ENCODE data around the gene POC1A.

DNA sequence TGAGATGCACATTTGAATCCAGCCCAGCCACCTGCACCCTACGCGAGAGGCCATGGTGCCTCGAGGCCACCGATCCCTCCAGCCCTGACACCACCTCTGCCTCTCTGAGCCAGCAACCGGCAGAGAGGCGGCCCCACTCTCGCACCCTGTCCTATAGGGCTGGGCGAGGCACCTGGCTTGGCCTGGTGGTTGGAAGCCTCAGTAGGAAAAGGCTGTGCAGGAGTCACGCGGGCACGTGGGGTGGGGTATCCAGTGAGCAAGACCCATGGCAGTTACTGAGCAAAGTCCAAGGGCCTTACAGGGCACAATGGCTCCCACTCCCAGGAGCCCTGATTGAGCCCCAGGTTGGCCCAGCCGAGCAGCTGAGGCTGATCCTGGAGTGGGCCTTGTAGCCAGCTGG lies 85.5 kb downstream of the POC1A start:
- TF ChIP-seq L3MBTL2 (conservative IDR thresholded peaks at IDR 0.05) (no peak), FOXK2 (IDR thresholded peaks at IDR 0.05) (no peak), ELF4 (IDR thresholded peaks at IDR 0.05) (no peak), FOXM1 (IDR thresholded peaks at IDR 0.05; ENCODE audit: borderline replicate concordance) (no peak), ZNF384 (IDR thresholded peaks at IDR 0.05) (no peak), SP1 (IDR thresholded peaks at IDR 0.05) (no peak), CTBP1 (IDR thresholded peaks at IDR 0.05; ENCODE audit: borderline replicate concordance) (no peak), TARDBP (IDR thresholded peaks at IDR 0.05) (no peak), NFRKB (IDR thresholded peaks at IDR 0.05) (no peak), BHLHE40 (IDR thresholded peaks at IDR 0.05; ENCODE audit: borderline replicate concordance) (no peak), HDGF (IDR thresholded peaks at IDR 0.05; ENCODE audit: borderline replicate concordance) (no peak), SUZ12 (IDR thresholded peaks at IDR 0.05) (no peak)

Data from HEK293T (cell line).